ENCODE results near the gene SP7.

- TF ChIP-seq EZH2 (optimal IDR thresholded peaks at IDR 0.05; ENCODE audit: low read depth, low read length): no peak
- no peak for TF ChIP-seq CTCF (IDR thresholded peaks at IDR 0.05; ENCODE audit: low read length)
Observed at GRCh38 chr12:53292426-53292825, 43.7 kb downstream of the SP7 start.
